ENCODE data around the gene NPR3.

NPR3 gene

GRCh38 chr5:32814620-32815019 is 103.5 kb downstream of the NPR3 start:
- DNase-seq, result no peak

GRCh38 chr5:32827981-32828380 is 116.9 kb downstream of the NPR3 start:
- DNase-seq, result no peak

- DNase-seq, result no peak
Observed at GRCh38 chr5:32828492-32828891, 117.4 kb downstream of the NPR3 start.

- no peak for DNase-seq
Observed at GRCh38 chr5:32831624-32832023, 120.5 kb downstream of the NPR3 start.

- DNase-seq, result no peak
Observed at GRCh38 chr5:32833127-32833526, 122.0 kb downstream of the NPR3 start.

GRCh38 chr5:32833663-32834062 is 122.5 kb downstream of the NPR3 start:
- DNase-seq, result no peak

- no peak for DNase-seq
Observed at GRCh38 chr5:32834251-32834650, 123.1 kb downstream of the NPR3 start.

- no peak for DNase-seq
Observed at GRCh38 chr5:32836176-32836575, 125.1 kb downstream of the NPR3 start.

- no peak for DNase-seq
Observed at GRCh38 chr5:32837211-32837610, 126.1 kb downstream of the NPR3 start.

- no peak for DNase-seq
Observed at GRCh38 chr5:32839106-32839505, 128.0 kb downstream of the NPR3 start.

GRCh38 chr5:32840606-32841005 is 129.5 kb downstream of the NPR3 start:
- no peak for DNase-seq

All from stimulated activated naive CD4-positive, alpha-beta T cell treated with Interleukin-2 at 50 U/mL for 16 hours (primary cell).